ENCODE measurements around the gene DCLK1.

- TF ChIP-seq EZH2 (IDR thresholded peaks at IDR 0.05; ENCODE audit: insufficient read depth, poor library complexity, severe bottlenecking) (no peak), EZH2phosphoT487 (IDR thresholded peaks at IDR 0.05; ENCODE audit: insufficient read depth, low read depth) (no peak)
Measured at GRCh38 chr13:36006347-36006746, 124.8 kb downstream of the DCLK1 start.
